WI38 (cell line): ENCODE results near the gene SARS1.

Experiments used
- H3K4me3 ChIP-seq: 2 replicates; pipeline ENCODE4 v1.5.1; 2011; ENCODE audit warnings: low read depth, mild to moderate bottlenecking, control low read depth, low read length
- TF ChIP-seq, protein P1 (sequence below): IDR thresholded peaks from 2 replicates; pipeline ENCODE4 v1.5.1; 2012; ENCODE audit warnings: low read depth, mild to moderate bottlenecking, control low read depth, low read length

Gene SARS1

DNA sequence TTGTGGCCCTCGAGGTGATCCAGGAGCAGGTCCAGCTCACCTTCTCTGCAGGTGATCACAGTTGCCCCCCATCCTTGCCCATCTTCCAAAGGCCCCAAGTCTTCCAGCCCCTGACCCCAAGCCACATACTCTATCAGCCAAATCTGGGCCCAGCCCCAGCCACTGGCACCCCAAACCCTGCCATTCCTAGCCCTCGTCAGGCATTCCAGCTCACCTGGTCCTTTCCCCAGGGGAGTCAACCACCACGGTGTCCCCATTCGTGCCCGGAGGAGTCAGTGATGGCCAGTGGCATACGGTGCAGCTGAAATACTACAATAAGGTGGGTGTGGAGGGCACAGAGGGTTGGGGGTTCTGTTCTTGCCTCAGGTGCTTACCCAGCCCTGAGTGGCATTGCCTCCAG is 47.9 kb downstream of the SARS1 start:
- TF ChIP-seq, protein P1, sequence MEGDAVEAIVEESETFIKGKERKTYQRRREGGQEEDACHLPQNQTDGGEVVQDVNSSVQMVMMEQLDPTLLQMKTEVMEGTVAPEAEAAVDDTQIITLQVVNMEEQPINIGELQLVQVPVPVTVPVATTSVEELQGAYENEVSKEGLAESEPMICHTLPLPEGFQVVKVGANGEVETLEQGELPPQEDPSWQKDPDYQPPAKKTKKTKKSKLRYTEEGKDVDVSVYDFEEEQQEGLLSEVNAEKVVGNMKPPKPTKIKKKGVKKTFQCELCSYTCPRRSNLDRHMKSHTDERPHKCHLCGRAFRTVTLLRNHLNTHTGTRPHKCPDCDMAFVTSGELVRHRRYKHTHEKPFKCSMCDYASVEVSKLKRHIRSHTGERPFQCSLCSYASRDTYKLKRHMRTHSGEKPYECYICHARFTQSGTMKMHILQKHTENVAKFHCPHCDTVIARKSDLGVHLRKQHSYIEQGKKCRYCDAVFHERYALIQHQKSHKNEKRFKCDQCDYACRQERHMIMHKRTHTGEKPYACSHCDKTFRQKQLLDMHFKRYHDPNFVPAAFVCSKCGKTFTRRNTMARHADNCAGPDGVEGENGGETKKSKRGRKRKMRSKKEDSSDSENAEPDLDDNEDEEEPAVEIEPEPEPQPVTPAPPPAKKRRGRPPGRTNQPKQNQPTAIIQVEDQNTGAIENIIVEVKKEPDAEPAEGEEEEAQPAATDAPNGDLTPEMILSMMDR: no peak
- H3K4me3 ChIP-seq: no peak overlapping the region

DNA sequence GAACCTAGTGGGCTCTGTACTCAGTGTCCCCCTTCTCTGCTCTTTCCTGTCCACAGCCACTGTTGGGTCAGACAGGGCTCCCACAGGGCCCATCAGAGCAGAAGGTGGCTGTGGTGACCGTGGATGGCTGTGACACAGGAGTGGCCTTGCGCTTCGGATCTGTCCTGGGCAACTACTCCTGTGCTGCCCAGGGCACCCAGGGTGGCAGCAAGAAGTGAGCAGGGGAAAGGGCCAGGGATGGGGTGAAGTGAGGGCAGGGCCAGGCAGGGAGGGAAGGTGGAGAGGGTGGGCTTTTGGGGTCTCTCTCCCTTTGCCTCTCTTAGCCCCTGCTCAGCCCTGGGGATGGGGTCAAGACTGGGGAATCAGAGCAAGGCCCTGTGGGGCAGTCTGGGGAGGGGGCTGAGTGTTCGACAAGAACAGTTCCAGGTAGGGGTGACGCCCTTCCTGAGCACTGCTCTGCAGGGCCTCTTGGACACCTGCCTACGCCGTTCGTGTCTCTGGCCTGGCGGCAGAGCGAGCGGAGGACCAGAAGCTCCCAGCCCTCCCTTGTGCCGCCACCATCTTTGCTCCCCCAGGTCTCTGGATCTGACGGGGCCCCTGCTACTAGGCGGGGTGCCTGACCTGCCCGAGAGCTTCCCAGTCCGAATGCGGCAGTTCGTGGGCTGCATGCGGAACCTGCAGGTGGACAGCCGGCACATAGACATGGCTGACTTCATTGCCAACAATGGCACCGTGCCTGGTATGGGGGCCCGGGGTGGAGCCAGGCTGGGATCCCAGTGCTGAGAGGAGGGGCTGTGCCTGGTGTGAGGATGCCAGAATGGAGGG is 48.7 kb downstream of the SARS1 start:
- TF ChIP-seq, protein P1: no peak

GRCh38 chr1:109263234-109263596 is 49.5 kb downstream of the SARS1 start:
- no peak overlapping the region for H3K4me3 ChIP-seq
- TF ChIP-seq, protein P1: no peak

More for the DNA sequence above, 48.7 kb downstream of the SARS1 start:
- H3K4me3 ChIP-seq: no peak overlapping the region

GRCh38 chr1:109263597-109264378 is 50.1 kb downstream of the SARS1 start:
- TF ChIP-seq, protein P1: peak; percentile 98
- no peak overlapping the region for H3K4me3 ChIP-seq

GRCh38 chr1:109264379-109264755 is 50.6 kb downstream of the SARS1 start:
- H3K4me3 ChIP-seq: no peak overlapping the region
- TF ChIP-seq, protein P1: no peak

- TF ChIP-seq, protein P1: no peak
- H3K4me3 ChIP-seq: no peak overlapping the region
Measured at GRCh38 chr1:109265016-109265415, 51.3 kb downstream of the SARS1 start.
